ENCODE measurements around the gene SMIM15. TPM values are rescaled to one million over a fixed set of nuclear protein-coding genes. Genes with fewer than 3 reads are reported as not detected.

The SMIM15 gene
- total RNA-seq, 6 experiments from 2014 or later: 22.8 to 44.8 (median 29.4) TPM

GRCh38 chr5:61115968-61116367, 46.3 kb downstream of the SMIM15 start:
- Histone ChIP-seq H3K27ac (no peak overlapping the region), H3K4me1 (no peaks in the 10 kb centered on the region), H3K27me3 (no peaks in the 10 kb centered on the region), H3K9me3 (no peaks in the 10 kb centered on the region), H3K36me3 (no peaks in the 10 kb centered on the region), H3K4me3 (no peak overlapping the region)
- no peak for DNase-seq
- no peak for ATAC-seq
- intact Hi-C loops (cut with DNase I): no loop called here
- no peak for TF ChIP-seq POLR2A (IDR thresholded peaks at IDR 0.05)
- TF ChIP-seq, protein P1, sequence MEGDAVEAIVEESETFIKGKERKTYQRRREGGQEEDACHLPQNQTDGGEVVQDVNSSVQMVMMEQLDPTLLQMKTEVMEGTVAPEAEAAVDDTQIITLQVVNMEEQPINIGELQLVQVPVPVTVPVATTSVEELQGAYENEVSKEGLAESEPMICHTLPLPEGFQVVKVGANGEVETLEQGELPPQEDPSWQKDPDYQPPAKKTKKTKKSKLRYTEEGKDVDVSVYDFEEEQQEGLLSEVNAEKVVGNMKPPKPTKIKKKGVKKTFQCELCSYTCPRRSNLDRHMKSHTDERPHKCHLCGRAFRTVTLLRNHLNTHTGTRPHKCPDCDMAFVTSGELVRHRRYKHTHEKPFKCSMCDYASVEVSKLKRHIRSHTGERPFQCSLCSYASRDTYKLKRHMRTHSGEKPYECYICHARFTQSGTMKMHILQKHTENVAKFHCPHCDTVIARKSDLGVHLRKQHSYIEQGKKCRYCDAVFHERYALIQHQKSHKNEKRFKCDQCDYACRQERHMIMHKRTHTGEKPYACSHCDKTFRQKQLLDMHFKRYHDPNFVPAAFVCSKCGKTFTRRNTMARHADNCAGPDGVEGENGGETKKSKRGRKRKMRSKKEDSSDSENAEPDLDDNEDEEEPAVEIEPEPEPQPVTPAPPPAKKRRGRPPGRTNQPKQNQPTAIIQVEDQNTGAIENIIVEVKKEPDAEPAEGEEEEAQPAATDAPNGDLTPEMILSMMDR (IDR thresholded peaks at IDR 0.05): no peak
- WGBS (ENCODE audit: insufficient coverage, low coverage, low lambda C conversion rate, missing lambda C conversion rate): 95% methylated on average over 3 of the region's 3 CpGs

DNA sequence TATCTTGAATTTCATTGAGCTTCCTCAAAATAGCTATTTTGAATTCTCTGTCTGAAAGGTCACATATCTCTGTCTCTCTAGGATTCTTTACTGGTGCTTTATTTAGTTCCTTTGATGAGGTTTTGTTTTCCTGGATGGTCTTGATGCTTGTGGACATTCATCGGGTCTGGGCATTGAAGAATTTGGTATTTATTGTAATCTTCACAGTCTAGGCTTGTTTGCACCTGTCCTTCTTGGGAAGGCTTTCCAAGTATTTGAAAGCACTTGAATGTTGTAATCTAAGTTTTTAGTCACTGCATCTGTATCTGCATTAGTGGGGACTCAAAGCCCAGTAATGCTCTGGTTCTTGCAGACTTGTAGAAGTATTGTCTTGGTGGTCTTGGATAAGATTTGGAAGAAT, 47.8 kb downstream of the SMIM15 start:
- ATAC-seq: no peak
- Histone ChIP-seq H3K9me3 (no peaks in the 10 kb centered on the region), H3K4me1 (no peaks in the 10 kb centered on the region), H3K27me3 (no peaks in the 10 kb centered on the region), H3K36me3 (no peaks in the 10 kb centered on the region), H3K4me3 (no peak overlapping the region), H3K27ac (no peak overlapping the region)
- intact Hi-C loops (cut with DNase I): no loop called here
- no peak for TF ChIP-seq POLR2A (IDR thresholded peaks at IDR 0.05)
- TF ChIP-seq, protein P1 (IDR thresholded peaks at IDR 0.05): no peak
- 100% methylated on average over 1 of the region's 1 CpG for WGBS (ENCODE audit: insufficient coverage, low coverage, low lambda C conversion rate, missing lambda C conversion rate)
- DNase-seq: no peak

Other genes starting within 250 kb of the SMIM15 start
- 10 to 100 TPM in 1 of 6 experiments, 1 to 10 TPM in 5; 4.0 to 10.7 (median 4.5) TPM for gene ERCC8, start 217.4 kb downstream of the SMIM15 start, total RNA-seq
- 10 to 100 TPM in 5 of 6 experiments, 1 to 10 TPM in 1; 8.4 to 30.1 (median 11.8) TPM for gene NDUFAF2, start 217.3 kb downstream of the SMIM15 start, total RNA-seq
- 1 to 10 TPM; 2.8 to 7.2 (median 4.1) TPM for gene ZSWIM6, start 169.8 kb upstream of the SMIM15 start, total RNA-seq

All from right lobe of liver (tissue), 6 donors.